Type B pancreatic cell (in vitro differentiated cells): ENCODE data around the gene TMEM158. TPM values are rescaled to one million over a fixed set of nuclear protein-coding genes. Genes with fewer than 3 reads are reported as not detected.
A peak's percentile ranks its signal among the peaks of the same experiment; 100 is the strongest.

Source experiments
- DNase-seq: peaks from one replicate; pipeline ENCODE4 v3.0.0; 2021; ENCODE audit warnings: mixed read lengths; ENCODE audit not compliant: unreplicated experiment; ENCODE audit errors: extremely low spot score
- H3K27ac Mint-ChIP-seq: 2 replicates; pipeline ENCODE4 v1.8.0; 2021; ENCODE audit warnings: mild to moderate bottlenecking, mixed read lengths
- H3K27me3 Mint-ChIP-seq: 2 replicates; pipeline ENCODE4 v1.8.0; 2021; ENCODE audit warnings: mixed read lengths
- H3K36me3 Mint-ChIP-seq: 2 replicates; pipeline ENCODE4 v1.8.0; 2021; ENCODE audit warnings: mixed read lengths
- H3K4me1 Mint-ChIP-seq: one replicate; pipeline ENCODE4 v1.8.0; 2021; ENCODE audit warnings: mixed read lengths; ENCODE audit not compliant: unreplicated experiment
- H3K4me3 Mint-ChIP-seq: 2 replicates; pipeline ENCODE4 v1.8.0; 2021; ENCODE audit warnings: mild to moderate bottlenecking, mixed read lengths
- H3K9me3 Mint-ChIP-seq: 2 replicates; pipeline ENCODE4 v1.8.0; 2021; ENCODE audit warnings: mixed read lengths
- CTCF ChIP-seq: fragments of 200-600 bp; sonication (generic); conservative IDR thresholded peaks from 2 replicates; pipeline ENCODE4 v1.5.0; 2021; ENCODE audit warnings: antibody characterized with exemption, mild to moderate bottlenecking
- total RNA-seq: library from RNA; stranded (reverse); gene quantifications from 2 replicates; pipeline ENCODE4 v1.2.1, GENCODE V29; 2021; ENCODE audit warnings: low replicate concordance

Gene TMEM158
- total RNA-seq, 1 donor from 2014 or later: 8.9 TPM

GRCh38 chr3:45223889-45224727, 2.0 kb downstream of the TMEM158 start:
- peaks cover 68% of the 10 kb centered on the region for H3K27me3 Mint-ChIP-seq

GRCh38 chr3:45219694-45220093, 6.4 kb downstream of the TMEM158 start:
- H3K4me3 Mint-ChIP-seq: no peak overlapping the region
- H3K9me3 Mint-ChIP-seq: no peaks in the 10 kb centered on the region
- H3K4me1 Mint-ChIP-seq: peaks cover 14% of the 10 kb centered on the region
- peaks cover 45% of the 10 kb centered on the region for H3K27me3 Mint-ChIP-seq
- no peak for TF ChIP-seq CTCF
- DNase-seq: no peak
- H3K36me3 Mint-ChIP-seq: no peaks in the 10 kb centered on the region
- H3K27ac Mint-ChIP-seq: no peak overlapping the region

More at GRCh38 chr3:45223889-45224727, 2.0 kb downstream of the TMEM158 start:
- H3K36me3 Mint-ChIP-seq: no peaks in the 10 kb centered on the region
- H3K27ac Mint-ChIP-seq: peak overlapping the region; percentile 76
- peaks cover 23% of the 10 kb centered on the region for H3K4me1 Mint-ChIP-seq
- H3K4me3 Mint-ChIP-seq: peak overlapping the region; percentile 96
- no peak for TF ChIP-seq CTCF
- no peaks in the 10 kb centered on the region for H3K9me3 Mint-ChIP-seq
- DNase-seq: no peak

- peaks cover 5% of the 10 kb centered on the region for H3K4me1 Mint-ChIP-seq
- no peak for DNase-seq
- H3K4me3 Mint-ChIP-seq: no peak overlapping the region
- no peaks in the 10 kb centered on the region for H3K36me3 Mint-ChIP-seq
- H3K27me3 Mint-ChIP-seq: peaks cover 39% of the 10 kb centered on the region
- H3K9me3 Mint-ChIP-seq: no peaks in the 10 kb centered on the region
- H3K27ac Mint-ChIP-seq: no peak overlapping the region
- TF ChIP-seq CTCF: no peak
These were observed 7.3 kb downstream of the TMEM158 start for GRCh38 chr3:45218578-45219390.

- H3K36me3 Mint-ChIP-seq: no peaks in the 10 kb centered on the region
- H3K4me1 Mint-ChIP-seq: peaks cover 6% of the 10 kb centered on the region
- TF ChIP-seq CTCF: no peak
- no peaks in the 10 kb centered on the region for H3K9me3 Mint-ChIP-seq
- DNase-seq: no peak
- H3K27ac Mint-ChIP-seq: no peak overlapping the region
- H3K4me3 Mint-ChIP-seq: no peak overlapping the region
- peaks cover 20% of the 10 kb centered on the region for H3K27me3 Mint-ChIP-seq
These were observed 10.0 kb downstream of the TMEM158 start for GRCh38 chr3:45216021-45216609.

GRCh38 chr3:45215466-45215865, 10.6 kb downstream of the TMEM158 start:
- TF ChIP-seq CTCF: no peak
- peaks cover 13% of the 10 kb centered on the region for H3K4me1 Mint-ChIP-seq
- H3K27ac Mint-ChIP-seq: no peak overlapping the region
- H3K4me3 Mint-ChIP-seq: no peak overlapping the region
- peaks cover 19% of the 10 kb centered on the region for H3K27me3 Mint-ChIP-seq
- DNase-seq: no peak
- H3K9me3 Mint-ChIP-seq: no peaks in the 10 kb centered on the region
- no peaks in the 10 kb centered on the region for H3K36me3 Mint-ChIP-seq
